ENCODE measurements around the gene PTPRE. TPM values are rescaled to one million over a fixed set of nuclear protein-coding genes. Genes with fewer than 3 reads are reported as not detected.

The PTPRE gene
- total RNA-seq, 1 experiment from 2014 or later: 0.70 TPM

GRCh38 chr10:127963136-127963535, 56.2 kb downstream of the PTPRE start:
- H4K91ac ChIP-seq (ENCODE audit: insufficient read length, low read depth, low read length): no peak overlapping the region
- no peak overlapping the region for H3K4me3 Mint-ChIP-seq
- H3K4me1 Mint-ChIP-seq: peaks cover 35 to 41% of the 10 kb centered on the region in 2 experiments

More at GRCh38 chr10:127963136-127963535, 56.2 kb downstream of the PTPRE start:
- H2BK20ac ChIP-seq (ENCODE audit: low read depth, low read length, poor library complexity, severe bottlenecking): no peak overlapping the region
- no peak overlapping the region for H3K18ac ChIP-seq (ENCODE audit: insufficient read length, low read depth, low read length)
- H3K4ac ChIP-seq (ENCODE audit: low read depth, low read length): no peak overlapping the region
- H2BK15ac ChIP-seq (ENCODE audit: low read depth, low read length): no peak overlapping the region
- TF ChIP-seq CTCF (conservative IDR thresholded peaks at IDR 0.05): no peak
- no peaks in the 10 kb centered on the region for H3K79me1 ChIP-seq (ENCODE audit: insufficient read depth, low read depth, low read length, poor library complexity, severe bottlenecking)
- Mint-ChIP-seq H3K36me3 (ENCODE audit: insufficient read depth in 1 of 3, low read depth in 3 of 3) (no peaks in the 10 kb centered on the region), H3K9me3 (no peaks in the 10 kb centered on the region), H3K27me3 (ENCODE audit: low read depth) (no peaks in the 10 kb centered on the region; the same call in 1 of the 2 replicates), H3K27ac (no peak overlapping the region)
- H4K20me1 ChIP-seq (ENCODE audit: control insufficient read depth, insufficient read depth, insufficient read length): no peaks in the 10 kb centered on the region
- no peak overlapping the region for H2BK5ac ChIP-seq (ENCODE audit: insufficient read length, low read length)
- H4K5ac ChIP-seq (ENCODE audit: insufficient read length, low read depth, low read length): no peak overlapping the region
- H3K14ac ChIP-seq (ENCODE audit: insufficient read depth, low read length): no peak overlapping the region
- H2AK5ac ChIP-seq (ENCODE audit: insufficient read length, low read length): no peak overlapping the region
- no peak overlapping the region for H3K23ac ChIP-seq (ENCODE audit: insufficient read length, low read depth, low read length)
- no peaks in the 10 kb centered on the region for H3K23me2 ChIP-seq (ENCODE audit: insufficient read length, low read depth, low read length, poor library complexity, severe bottlenecking)
- H3K4me2 ChIP-seq (ENCODE audit: insufficient read depth, insufficient read length, low read length): no peak overlapping the region
- DNase-seq: no peak
- H3K56ac ChIP-seq (ENCODE audit: insufficient read length, low read depth, low read length): no peak overlapping the region
- no peaks in the 10 kb centered on the region for H3K27me3 ChIP-seq (ENCODE audit: insufficient read depth, low read length)
- no peak overlapping the region for H2AFZ ChIP-seq (ENCODE audit: low read length)
- no peak overlapping the region for H3K9ac ChIP-seq (ENCODE audit: extremely low read depth, insufficient read length, low read length)
- peaks cover 8% of the 10 kb centered on the region; the same call in 1 of the 2 replicates for H3K4me1 ChIP-seq (ENCODE audit: insufficient read depth, low read length)
- H4K8ac ChIP-seq (replicated peaks; ENCODE audit: insufficient read length, low read depth, low read length): no peak overlapping the region
- H3K27ac ChIP-seq (ENCODE audit: insufficient read length, low read depth, low read length): no peak overlapping the region
- no peak overlapping the region for H2BK120ac ChIP-seq (ENCODE audit: low read depth, low read length, poor library complexity, severe bottlenecking)
- no peak overlapping the region for H3T11ph ChIP-seq (ENCODE audit: low read length)
- H3K9me3 ChIP-seq (ENCODE audit: control insufficient read depth, low read depth, low read length): no peaks in the 10 kb centered on the region
- H3K79me2 ChIP-seq (ENCODE audit: insufficient read depth, low read length): no peaks in the 10 kb centered on the region
- no peak overlapping the region for H2BK12ac ChIP-seq (ENCODE audit: insufficient read length, low read depth, low read length)

Data from H9 (cell line).